Measurements from ENCODE around the gene MCF2L2. TPM values are rescaled to one million over a fixed set of nuclear protein-coding genes. Genes with fewer than 3 reads are reported as not detected.

Gene MCF2L2
- total RNA-seq, 1 donor from 2014 or later = not detected

DNA sequence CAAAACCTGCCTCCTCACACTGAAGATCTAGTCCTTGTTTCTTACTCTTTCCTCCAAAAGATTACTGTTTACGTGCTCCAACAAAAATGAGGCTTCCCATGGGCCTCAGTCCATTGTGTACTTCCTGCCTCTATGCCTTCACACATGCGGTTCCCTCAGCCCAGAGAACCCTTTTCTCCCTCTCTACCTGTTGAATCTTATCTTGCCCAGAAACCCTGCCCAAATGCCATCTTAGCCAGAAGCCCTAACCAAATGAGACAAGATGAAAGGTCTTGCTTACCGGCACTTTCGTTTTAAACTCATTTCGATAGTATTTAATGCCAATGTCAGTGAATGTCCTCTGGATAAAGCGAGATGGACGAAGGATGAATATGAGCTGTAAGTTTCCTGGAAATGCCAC is 89.9 kb downstream of the MCF2L2 start:
- H3K36me3 ChIP-seq = no peaks in the 10 kb centered on the region
- TF ChIP-seq, protein P1, sequence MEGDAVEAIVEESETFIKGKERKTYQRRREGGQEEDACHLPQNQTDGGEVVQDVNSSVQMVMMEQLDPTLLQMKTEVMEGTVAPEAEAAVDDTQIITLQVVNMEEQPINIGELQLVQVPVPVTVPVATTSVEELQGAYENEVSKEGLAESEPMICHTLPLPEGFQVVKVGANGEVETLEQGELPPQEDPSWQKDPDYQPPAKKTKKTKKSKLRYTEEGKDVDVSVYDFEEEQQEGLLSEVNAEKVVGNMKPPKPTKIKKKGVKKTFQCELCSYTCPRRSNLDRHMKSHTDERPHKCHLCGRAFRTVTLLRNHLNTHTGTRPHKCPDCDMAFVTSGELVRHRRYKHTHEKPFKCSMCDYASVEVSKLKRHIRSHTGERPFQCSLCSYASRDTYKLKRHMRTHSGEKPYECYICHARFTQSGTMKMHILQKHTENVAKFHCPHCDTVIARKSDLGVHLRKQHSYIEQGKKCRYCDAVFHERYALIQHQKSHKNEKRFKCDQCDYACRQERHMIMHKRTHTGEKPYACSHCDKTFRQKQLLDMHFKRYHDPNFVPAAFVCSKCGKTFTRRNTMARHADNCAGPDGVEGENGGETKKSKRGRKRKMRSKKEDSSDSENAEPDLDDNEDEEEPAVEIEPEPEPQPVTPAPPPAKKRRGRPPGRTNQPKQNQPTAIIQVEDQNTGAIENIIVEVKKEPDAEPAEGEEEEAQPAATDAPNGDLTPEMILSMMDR (IDR thresholded peaks at IDR 0.05) = no peak
- no peak for DNase-seq (ENCODE audit: low spot score in 2 of 2)
- H3K27ac ChIP-seq = no peak overlapping the region
- H3K4me1 ChIP-seq = no peaks in the 10 kb centered on the region
- intact Hi-C loops (cut with DNase I) = no loop called here
- no peaks in the 10 kb centered on the region for H3K27me3 ChIP-seq
- H3K9me3 ChIP-seq = no peaks in the 10 kb centered on the region
- no peak overlapping the region for H3K4me3 ChIP-seq

DNA sequence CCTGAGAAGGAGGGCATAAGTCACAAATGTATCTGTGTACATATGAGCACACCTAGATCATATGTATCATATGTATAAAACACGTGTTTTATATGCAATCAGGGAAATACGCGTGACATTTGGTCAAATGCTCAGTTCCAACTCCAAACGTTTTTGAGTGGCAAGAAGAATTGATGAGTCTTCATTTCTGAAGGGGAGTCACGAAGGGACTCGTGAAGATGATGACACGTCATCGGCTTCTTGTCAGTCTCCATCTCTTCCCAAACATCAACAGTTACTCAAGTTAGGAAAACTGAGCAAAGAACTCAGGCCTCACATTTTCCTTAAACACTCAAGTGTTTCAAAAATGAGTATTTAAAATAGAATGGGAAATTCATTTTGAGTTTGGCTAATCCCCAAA is 95.9 kb downstream of the MCF2L2 start:
- intact Hi-C loops (cut with DNase I) = no loop called here
- H3K4me3 ChIP-seq = no peak overlapping the region
- H3K27ac ChIP-seq = no peak overlapping the region
- H3K36me3 ChIP-seq = no peaks in the 10 kb centered on the region
- DNase-seq (ENCODE audit: low spot score in 2 of 2) = no peak
- H3K9me3 ChIP-seq = no peaks in the 10 kb centered on the region
- no peaks in the 10 kb centered on the region for H3K4me1 ChIP-seq
- TF ChIP-seq, protein P1 (IDR thresholded peaks at IDR 0.05) = no peak
- no peaks in the 10 kb centered on the region for H3K27me3 ChIP-seq

DNA sequence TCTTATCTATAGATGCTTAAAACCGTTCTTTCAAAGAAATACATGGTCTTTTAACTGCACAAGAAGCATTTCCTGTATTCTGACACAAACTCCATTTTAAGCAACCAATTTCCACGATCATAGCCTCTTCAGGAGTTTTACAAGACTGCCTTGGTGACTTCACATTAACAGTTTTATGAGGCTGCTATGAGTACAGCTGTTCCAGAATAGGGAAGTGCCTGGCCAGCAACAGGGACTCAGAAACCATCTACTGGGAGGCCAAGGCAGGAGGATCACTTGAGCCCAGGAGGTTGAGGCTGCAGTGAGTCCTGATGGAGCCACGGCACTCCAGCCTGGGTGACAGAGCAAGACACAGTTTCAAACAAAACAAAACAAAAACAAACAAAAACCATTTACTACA is 96.9 kb downstream of the MCF2L2 start:
- no peaks in the 10 kb centered on the region for H3K36me3 ChIP-seq
- H3K4me3 ChIP-seq = no peak overlapping the region
- no peak overlapping the region for H3K27ac ChIP-seq
- TF ChIP-seq, protein P1 (IDR thresholded peaks at IDR 0.05) = no peak
- no peaks in the 10 kb centered on the region for H3K27me3 ChIP-seq
- DNase-seq (ENCODE audit: low spot score in 2 of 2) = no peak
- no peaks in the 10 kb centered on the region for H3K9me3 ChIP-seq
- intact Hi-C loops (cut with DNase I) = no loop called here
- no peaks in the 10 kb centered on the region for H3K4me1 ChIP-seq

DNA sequence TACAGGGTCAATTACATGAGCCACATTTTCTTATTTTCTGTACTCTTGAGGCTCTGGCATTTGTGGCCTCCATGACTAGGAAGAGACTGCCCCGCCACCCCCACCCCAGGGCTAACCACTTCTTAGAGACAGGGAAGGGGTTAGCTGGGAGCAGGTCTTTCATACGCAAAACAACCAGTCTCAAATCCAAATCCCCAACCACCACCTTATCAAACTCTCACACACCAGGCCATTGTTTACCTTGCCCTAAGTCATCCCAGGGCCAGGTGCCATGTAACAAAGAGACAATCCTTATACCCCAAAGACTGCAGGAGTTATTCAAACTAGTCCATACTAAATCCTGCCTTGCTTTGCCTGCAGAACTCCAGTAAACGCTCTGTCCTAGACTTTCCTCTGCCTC is 97.5 kb downstream of the MCF2L2 start:
- no peaks in the 10 kb centered on the region for H3K36me3 ChIP-seq
- no peak overlapping the region for H3K27ac ChIP-seq
- TF ChIP-seq, protein P1 (IDR thresholded peaks at IDR 0.05) = no peak
- no peak for DNase-seq (ENCODE audit: low spot score in 2 of 2)
- intact Hi-C loops (cut with DNase I) = no loop called here
- H3K27me3 ChIP-seq = no peaks in the 10 kb centered on the region
- H3K4me3 ChIP-seq = no peak overlapping the region
- H3K4me1 ChIP-seq = no peaks in the 10 kb centered on the region
- H3K9me3 ChIP-seq = no peaks in the 10 kb centered on the region

DNA sequence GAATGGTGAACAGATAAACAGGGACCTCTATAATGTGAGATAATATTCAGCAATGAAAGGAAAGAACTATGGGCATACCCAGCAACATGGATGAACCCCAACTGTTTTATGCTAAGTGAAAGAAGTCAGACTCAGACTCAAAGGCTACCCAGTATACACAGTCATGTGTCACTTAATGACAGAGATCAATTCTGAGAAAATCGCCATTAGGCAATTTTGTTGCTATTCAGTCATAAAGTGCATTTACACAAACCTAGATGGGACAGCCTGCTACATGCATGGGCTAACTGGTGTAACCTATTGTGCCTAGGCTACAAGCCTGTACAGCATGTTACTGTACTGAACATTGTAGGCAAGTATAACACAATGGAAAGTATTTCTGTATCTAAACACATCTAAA is 98.9 kb downstream of the MCF2L2 start:
- H3K9me3 ChIP-seq = no peaks in the 10 kb centered on the region
- TF ChIP-seq, protein P1 (IDR thresholded peaks at IDR 0.05) = no peak
- no peaks in the 10 kb centered on the region for H3K36me3 ChIP-seq
- H3K4me1 ChIP-seq = no peaks in the 10 kb centered on the region
- H3K27me3 ChIP-seq = no peaks in the 10 kb centered on the region
- no peak overlapping the region for H3K27ac ChIP-seq
- no peak for DNase-seq (ENCODE audit: low spot score in 2 of 2)
- intact Hi-C loops (cut with DNase I) = no loop called here
- no peak overlapping the region for H3K4me3 ChIP-seq

DNA sequence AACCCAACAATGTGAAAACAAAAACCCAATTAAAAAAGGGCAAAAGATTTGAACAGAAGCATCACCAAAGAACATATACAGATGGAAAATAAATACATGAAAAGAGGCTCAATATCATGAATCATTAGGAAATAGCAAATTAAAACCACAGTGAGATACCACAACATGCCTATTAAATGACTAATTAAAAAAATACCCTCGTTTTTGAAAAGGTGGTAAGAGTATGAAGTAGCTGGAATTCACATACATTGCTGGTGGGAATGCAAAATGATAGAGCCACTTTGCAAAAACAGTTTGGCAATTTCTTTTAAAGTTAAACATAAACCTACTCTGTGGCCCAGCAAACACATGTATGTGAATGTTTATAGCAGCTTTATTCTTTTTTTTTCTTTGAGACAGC is 99.6 kb downstream of the MCF2L2 start:
- H3K27me3 ChIP-seq = no peaks in the 10 kb centered on the region
- no peak overlapping the region for H3K4me3 ChIP-seq
- H3K4me1 ChIP-seq = no peaks in the 10 kb centered on the region
- no peaks in the 10 kb centered on the region for H3K9me3 ChIP-seq
- TF ChIP-seq, protein P1 (IDR thresholded peaks at IDR 0.05) = no peak
- intact Hi-C loops (cut with DNase I) = no loop called here
- no peaks in the 10 kb centered on the region for H3K36me3 ChIP-seq
- no peak overlapping the region for H3K27ac ChIP-seq
- no peak for DNase-seq (ENCODE audit: low spot score in 2 of 2)
